Heart right ventricle (tissue), 16 donors: ENCODE results near the gene NOP9. TPM values are rescaled to one million over a fixed set of nuclear protein-coding genes. Genes with fewer than 3 reads are reported as not detected.
A peak's percentile ranks its signal among the peaks of the same experiment; 100 is the strongest.

Experiments
- ATAC-seq, 8 donors: fragments of 200-7000 bp; cut with Tn5 transposase; one replicate each; pipeline ENCODE4 v1.9.1; 2020; ENCODE audit warnings: mild to moderate bottlenecking in 8 of 8, moderate library complexity in 8 of 8, moderate number of reproducible peaks in 1 of 8
- DNase-seq, 2 donors: peaks; one replicate each; pipeline ENCODE4 v3.0.0-alpha.2; 2020
- H3K27ac ChIP-seq, 10 donors: fragments of 200-600 bp; sonication (generic) in 2 of 10; one replicate each; pipeline versions ENCODE4 v1.5.0 to v1.8.0; 2020 to 2022; ENCODE audit warnings: mild to moderate bottlenecking in 3 of 10
- H3K27me3 ChIP-seq, 7 donors: fragments of 200-600 bp; one replicate each; pipeline ENCODE4 v1.8.0; 2021 to 2022; ENCODE audit warnings: mild to moderate bottlenecking in 2 of 7
- H3K36me3 ChIP-seq, 9 donors: fragments of 200-600 bp; sonication (generic) in 1 of 9; one replicate each; pipeline versions ENCODE4 v1.5.0 to v1.8.0; 2020 to 2022; ENCODE audit warnings: mild to moderate bottlenecking in 2 of 9
- H3K4me1 ChIP-seq, 9 donors: fragments of 200-600 bp; sonication (generic) in 1 of 9; one replicate each; pipeline versions ENCODE4 v1.5.0 to v1.8.0; 2020 to 2022; ENCODE audit warnings: mild to moderate bottlenecking in 4 of 9
- H3K4me3 ChIP-seq, 10 donors: fragments of 200-600 bp; sonication (generic) in 2 of 10; one replicate each; pipeline versions ENCODE4 v1.5.0 to v1.8.0; 2020 to 2022; ENCODE audit warnings: mild to moderate bottlenecking in 7 of 10, moderate library complexity in 2 of 10
- H3K9me3 ChIP-seq, 11 donors: fragments of 200-600 bp in 10 of 11; sonication (generic) in 2 of 11; one replicate each; pipeline versions ENCODE4 v1.5.0 to v1.8.0; 2013 to 2022; ENCODE audit warnings: mild to moderate bottlenecking in 2 of 11, control low read depth in 1 of 11, moderate library complexity in 1 of 11
- WGBS, 2 donors: extraction: QIAGEN DNeasy Blood & Tissue Kit; methylation state at CpG; one replicate each; pipeline ENCODE4 v1.1.7; 2013; ENCODE audit warnings: inconsistent platforms in 1 of 2; 5-methylcytosine and 5-hydroxymethylcytosine counted together
- intact Hi-C, 10 donors: fragments of 100-400 bp; cut with DNase I; formaldehyde crosslinking; loops; one replicate each; pipeline versions ENCODE4 v1.11.1 to v1.14.2; 2022
- polyA plus RNA-seq, 2 donors: library from polyadenylated mRNA; stranded (reverse); fragments of 200-250 nt; gene quantifications; one replicate each; pipeline ENCODE4 v1.2.3, GENCODE V29; 2013
- total RNA-seq, 10 donors: library from RNA; stranded (reverse); fragmentation: NEBNext Ultra II Directional in 3 of 10; extraction: Animal tissue kit (Norgen Biotek cat#: 25700) in 3 of 10; gene quantifications; one replicate each; pipeline versions ENCODE4 v1.2.1 to v1.2.4, GENCODE V29; 2021 to 2023
- TF ChIP-seq, protein P1 (sequence below), 9 donors: fragments of 200-600 bp; sonication (generic) in 2 of 9; IDR thresholded peaks; one replicate each; pipeline versions ENCODE4 v1.5.0 to v1.8.0; 2021 to 2022; ENCODE audit warnings: antibody characterized with exemption in 9 of 9, mild to moderate bottlenecking in 5 of 9, moderate library complexity in 1 of 9
- donor health status: Arrhythmogenic right ventricular cardiomyopathy.
- donor health status: ischemic (EF 13 %, LVEDD 7.1; RV severe dilation, severe dysfunction).
- donor health status: healthy with polysubstance abuse.
- donor health status: DM: no; HTN: yes; CAD: no.
- donor health status: DM: no; HTN: no; CAD: no.
- donor health status: ischemic (EF 25% LVEDD 6.9; RV normal size, moderate dysfunction).
- donor health status: ischemic (EF 25% LVEDD 5.7; RV mildly dilated, moderate dysfunction).
- donor health status: healthy.
- donor health status: DM: yes; HTN: yes; CAD: no.
- donor health status: Ischemic cardiomyopathy.
- donor health status: ischemic (EF 35%, LVEDD 5.7; RV mildly dilated, moderate dysfunction).
- donor health status: nonischemic (EF 11% LVEDD 7.7; RV severe dilation, severe dysfunction).
- donor health status: DM: yes; HTN: yes; CAD: no.
- donor health status: PGD.
- donor health status: ischemic (EF 29% LVEDD 5.4; RV normal size, mild dysfunction).
- donor health status: nonischemic (EF 23%, LVEDD 6.1; RV moderate dilation, normal function).

NOP9 gene
- total and polyA plus RNA-seq, 12 donors = 10.7 to 31.9 (median 26.4) TPM

GRCh38 chr14:24308342-24309124 is 8.9 kb downstream of the NOP9 start:
- Histone ChIP-seq H3K27ac (no peak overlapping the region), H3K36me3 (peaks cover 0 to 44% (median 28%) of the 10 kb centered on the region in 9 donors), H3K9me3 (no peaks in the 10 kb centered on the region), H3K27me3 (no peaks in the 10 kb centered on the region), H3K4me1 (peaks cover 11 to 60% (median 44%) of the 10 kb centered on the region in 9 donors), H3K4me3 (no peak overlapping the region)
- intact Hi-C loops = no loop called here
- no peak for DNase-seq
- no peak for ATAC-seq
- TF ChIP-seq, protein P1, sequence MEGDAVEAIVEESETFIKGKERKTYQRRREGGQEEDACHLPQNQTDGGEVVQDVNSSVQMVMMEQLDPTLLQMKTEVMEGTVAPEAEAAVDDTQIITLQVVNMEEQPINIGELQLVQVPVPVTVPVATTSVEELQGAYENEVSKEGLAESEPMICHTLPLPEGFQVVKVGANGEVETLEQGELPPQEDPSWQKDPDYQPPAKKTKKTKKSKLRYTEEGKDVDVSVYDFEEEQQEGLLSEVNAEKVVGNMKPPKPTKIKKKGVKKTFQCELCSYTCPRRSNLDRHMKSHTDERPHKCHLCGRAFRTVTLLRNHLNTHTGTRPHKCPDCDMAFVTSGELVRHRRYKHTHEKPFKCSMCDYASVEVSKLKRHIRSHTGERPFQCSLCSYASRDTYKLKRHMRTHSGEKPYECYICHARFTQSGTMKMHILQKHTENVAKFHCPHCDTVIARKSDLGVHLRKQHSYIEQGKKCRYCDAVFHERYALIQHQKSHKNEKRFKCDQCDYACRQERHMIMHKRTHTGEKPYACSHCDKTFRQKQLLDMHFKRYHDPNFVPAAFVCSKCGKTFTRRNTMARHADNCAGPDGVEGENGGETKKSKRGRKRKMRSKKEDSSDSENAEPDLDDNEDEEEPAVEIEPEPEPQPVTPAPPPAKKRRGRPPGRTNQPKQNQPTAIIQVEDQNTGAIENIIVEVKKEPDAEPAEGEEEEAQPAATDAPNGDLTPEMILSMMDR (IDR thresholded peaks at IDR 0.05) = peak in 4 of 9 donors; percentile 3 to 49 (median 16)
- 84 to 86% methylated on average over 7 of the region's 7 CpGs for WGBS, 2 donors

GRCh38 chr14:24309538-24310264 is 10.1 kb downstream of the NOP9 start, which contains the start of gene LTB4R2:
Gene LTB4R2, plus strand, starts transcription at chr14:24310140. Its CDS starts 525 bp downstream, at chr14:24310665.
- 69 to 80% methylated on average over 5 of the region's 5 CpGs for WGBS, 2 donors
- ATAC-seq (no peak), DNase-seq (no peak)
- Histone ChIP-seq H3K36me3 (peaks cover 0 to 33% (median 19%) of the 10 kb centered on the region in 9 donors), H3K9me3 (no peaks in the 10 kb centered on the region), H3K27me3 (no peaks in the 10 kb centered on the region), H3K27ac (peak within 1 kb of the TSS; percentile 69 to 96 (median 86)), H3K4me3 (peak within 1 kb of the TSS; percentile 45 to 71 (median 62)), H3K4me1 (peaks cover 13 to 71% (median 55%) of the 10 kb centered on the region in 9 donors)
- TF ChIP-seq, protein P1 (IDR thresholded peaks at IDR 0.05) = no peak
- intact Hi-C loops = loop anchor here in 1 of 10 donors (5.0 kb wide), 1 partner anchor 297 kb away; no protein-coding TSS in a partner anchor

DNA sequence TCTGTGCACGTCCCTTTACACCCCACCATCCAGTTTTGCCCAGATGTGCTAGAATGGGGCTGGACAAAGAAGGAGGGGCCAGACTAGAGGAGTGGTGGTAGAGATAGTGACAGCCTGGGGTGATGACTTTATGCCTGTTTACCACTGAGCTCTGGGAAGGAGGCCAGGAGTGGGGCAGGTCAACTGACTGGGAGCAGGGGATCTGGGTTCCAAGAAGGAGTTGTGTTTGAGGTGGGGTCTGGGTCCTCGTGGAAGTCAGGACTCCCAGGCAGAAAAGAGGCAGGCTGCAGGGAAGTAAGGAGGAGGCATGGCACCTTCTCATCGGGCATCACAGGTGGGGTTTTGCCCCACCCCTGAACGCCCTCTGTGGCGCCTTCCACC is 10.6 kb downstream of the NOP9 start:
- Histone ChIP-seq H3K27me3 (no peaks in the 10 kb centered on the region), H3K4me3 (peak overlapping the region; percentile 45 to 71 (median 62)), H3K4me1 (peaks cover 14 to 77% (median 60%) of the 10 kb centered on the region in 9 donors), H3K9me3 (no peaks in the 10 kb centered on the region), H3K36me3 (peaks cover 0 to 27% (median 14%) of the 10 kb centered on the region in 9 donors), H3K27ac (peak overlapping the region; percentile 69 to 96 (median 86))
- TF ChIP-seq, protein P1 (IDR thresholded peaks at IDR 0.05) = no peak
- intact Hi-C loops = loop anchor here in 1 of 10 donors (5.0 kb wide), 1 partner anchor 298 kb away; no protein-coding TSS in a partner anchor
- 37 to 45% methylated on average over 5 of the region's 5 CpGs for WGBS, 2 donors
- DNase-seq = no peak
- ATAC-seq = peak in 1 of 8 donors; percentile 4
